ENCODE data around the gene ATXN1.

ATXN1 gene

GRCh38 chr6:16783509-16783908, 22.2 kb upstream of the ATXN1 start:
- DNase-seq (ENCODE audit: low read depth in 2 of 2) = no peak

DNA sequence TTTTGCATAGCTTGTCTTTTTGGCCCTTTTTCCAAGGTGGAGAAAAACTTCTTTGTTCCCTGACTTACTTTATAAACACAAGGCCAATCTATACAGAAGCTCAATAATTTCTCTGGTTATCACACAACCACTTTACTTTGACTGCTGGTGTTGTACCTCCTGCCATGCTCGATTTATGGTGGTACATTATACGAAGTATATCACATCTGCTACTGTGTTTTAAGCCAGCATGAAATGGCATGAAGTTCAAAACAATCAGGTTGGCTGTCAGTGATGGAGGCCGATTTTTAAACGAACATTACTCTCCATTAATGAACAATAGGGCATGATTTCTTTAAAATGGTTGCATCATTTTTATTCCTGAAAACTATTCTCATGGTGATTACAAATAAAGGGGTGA, 21.0 kb upstream of the ATXN1 start:
- DNase-seq (ENCODE audit: low read depth in 2 of 2) = no peak

- DNase-seq (ENCODE audit: low read depth in 2 of 2) = no peak
Observed at GRCh38 chr6:16781348-16782169, 20.3 kb upstream of the ATXN1 start.

DNA sequence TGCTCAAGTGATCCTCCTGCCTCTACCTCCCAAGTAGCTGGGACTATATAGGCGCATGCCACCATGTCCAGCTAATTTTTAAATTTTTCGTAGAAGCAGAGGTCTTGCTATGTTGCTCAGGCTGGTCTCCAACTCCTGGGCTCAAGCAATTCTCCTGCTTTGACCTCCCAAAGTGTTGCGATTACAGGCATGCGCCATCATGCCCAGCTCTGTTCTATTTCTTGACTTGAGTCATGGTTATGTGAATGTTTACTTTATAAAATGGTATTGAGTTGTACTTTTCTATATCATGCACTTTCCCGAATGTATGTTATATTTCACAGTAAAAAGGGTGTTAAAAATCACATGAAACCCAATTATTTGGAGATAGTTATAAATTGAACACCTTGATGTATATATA, 17.3 kb upstream of the ATXN1 start:
- no peak for DNase-seq (ENCODE audit: low read depth in 2 of 2)

GRCh38 chr6:16777794-16778193, 16.5 kb upstream of the ATXN1 start:
- DNase-seq (ENCODE audit: low read depth in 2 of 2) = no peak

- no peak for DNase-seq (ENCODE audit: low read depth in 2 of 2)
Observed at GRCh38 chr6:16776394-16777017, 15.2 kb upstream of the ATXN1 start.

- DNase-seq (ENCODE audit: low read depth in 2 of 2) = no peak
Observed at GRCh38 chr6:16774437-16774836, 13.2 kb upstream of the ATXN1 start.

DNA sequence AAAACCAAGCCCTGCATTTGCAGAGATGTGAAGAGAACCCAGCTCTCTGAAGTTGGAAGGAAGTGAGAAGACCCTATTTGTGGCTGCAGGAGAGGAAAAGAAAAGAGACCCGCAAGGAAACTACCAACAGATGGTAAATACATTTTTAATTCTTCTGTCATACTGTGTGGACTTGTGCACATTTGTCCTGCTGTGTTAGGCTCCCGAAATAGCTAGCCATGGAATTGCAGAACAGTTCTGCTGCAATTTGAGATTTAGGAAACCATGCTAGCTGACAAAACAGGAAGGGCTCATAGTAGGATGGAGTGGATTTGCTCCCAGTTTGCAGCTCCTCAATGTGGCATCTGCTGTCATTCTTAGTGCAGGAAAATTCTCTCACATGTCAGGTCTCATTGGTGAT, 12.1 kb upstream of the ATXN1 start:
- DNase-seq (ENCODE audit: low read depth in 2 of 2) = no peak

- peak in 1 of 2 experiments; percentile 51 for DNase-seq (ENCODE audit: low read depth in 2 of 2)
Observed at GRCh38 chr6:16770701-16771569, 9.7 kb upstream of the ATXN1 start.

GRCh38 chr6:16769986-16770376, 8.7 kb upstream of the ATXN1 start:
- DNase-seq (ENCODE audit: low read depth in 2 of 2) = peak; percentile 79

DNA sequence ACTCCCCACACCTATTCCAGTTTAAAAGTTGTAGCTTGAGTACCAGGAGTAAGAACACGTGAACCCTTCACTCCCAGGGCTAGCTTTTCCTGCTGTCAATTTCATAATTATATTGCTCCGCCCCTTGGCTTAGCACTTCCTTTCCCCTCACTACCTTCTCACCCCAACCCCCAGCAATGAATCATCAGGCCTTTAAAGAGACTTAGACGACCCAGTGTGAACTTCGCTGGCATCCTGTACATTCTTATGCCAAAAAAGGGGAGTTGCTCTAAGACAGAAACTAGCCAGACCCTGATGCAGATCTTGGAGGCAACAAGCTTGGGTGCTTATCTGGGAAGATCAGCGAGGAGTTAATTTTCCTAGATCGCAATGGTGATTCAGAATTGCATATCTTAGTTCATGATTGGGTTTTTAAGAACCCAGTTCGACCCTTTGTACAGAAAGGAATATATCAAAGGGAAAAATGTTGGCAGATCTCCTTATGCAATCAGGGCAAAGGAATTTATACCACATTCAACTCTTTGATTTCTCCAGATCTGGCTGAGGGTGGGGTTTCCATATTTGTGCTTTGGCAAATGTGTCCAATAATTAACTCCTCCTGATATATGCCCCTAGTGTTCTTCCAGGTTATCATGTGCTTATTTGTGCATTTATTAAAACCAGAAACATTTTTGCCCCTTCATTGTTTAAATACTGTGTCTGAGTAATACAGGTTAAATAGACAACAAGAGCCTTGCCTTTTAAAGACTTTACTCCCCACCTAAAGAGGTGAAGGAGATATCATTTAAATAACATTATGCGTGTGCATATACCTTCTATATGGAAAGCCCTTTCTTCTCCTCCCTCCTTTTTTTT, 8.1 kb upstream of the ATXN1 start:
- peak; percentile 86 to 87 for DNase-seq (ENCODE audit: low read depth in 2 of 2)

DNA sequence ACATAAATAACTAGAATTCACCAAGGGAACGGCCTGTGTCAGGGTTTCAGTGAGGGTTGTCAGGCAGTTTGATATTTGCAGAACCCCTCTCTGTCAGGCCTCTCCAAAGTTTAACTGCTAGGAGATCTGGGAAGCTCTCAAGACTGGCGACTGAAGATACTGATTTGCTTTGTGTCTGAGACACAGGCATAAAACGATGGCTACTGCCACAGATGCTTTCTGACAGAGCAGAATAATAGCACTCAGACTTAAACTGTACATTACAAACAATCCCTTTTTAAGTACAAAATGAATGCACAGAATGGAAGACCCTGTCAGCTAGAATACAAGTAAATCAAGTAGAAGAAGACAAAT, 7.2 kb upstream of the ATXN1 start:
- no peak for DNase-seq (ENCODE audit: low read depth in 2 of 2)

GRCh38 chr6:16767765-16768476, 6.7 kb upstream of the ATXN1 start:
- DNase-seq (ENCODE audit: low read depth in 2 of 2) = no peak

DNA sequence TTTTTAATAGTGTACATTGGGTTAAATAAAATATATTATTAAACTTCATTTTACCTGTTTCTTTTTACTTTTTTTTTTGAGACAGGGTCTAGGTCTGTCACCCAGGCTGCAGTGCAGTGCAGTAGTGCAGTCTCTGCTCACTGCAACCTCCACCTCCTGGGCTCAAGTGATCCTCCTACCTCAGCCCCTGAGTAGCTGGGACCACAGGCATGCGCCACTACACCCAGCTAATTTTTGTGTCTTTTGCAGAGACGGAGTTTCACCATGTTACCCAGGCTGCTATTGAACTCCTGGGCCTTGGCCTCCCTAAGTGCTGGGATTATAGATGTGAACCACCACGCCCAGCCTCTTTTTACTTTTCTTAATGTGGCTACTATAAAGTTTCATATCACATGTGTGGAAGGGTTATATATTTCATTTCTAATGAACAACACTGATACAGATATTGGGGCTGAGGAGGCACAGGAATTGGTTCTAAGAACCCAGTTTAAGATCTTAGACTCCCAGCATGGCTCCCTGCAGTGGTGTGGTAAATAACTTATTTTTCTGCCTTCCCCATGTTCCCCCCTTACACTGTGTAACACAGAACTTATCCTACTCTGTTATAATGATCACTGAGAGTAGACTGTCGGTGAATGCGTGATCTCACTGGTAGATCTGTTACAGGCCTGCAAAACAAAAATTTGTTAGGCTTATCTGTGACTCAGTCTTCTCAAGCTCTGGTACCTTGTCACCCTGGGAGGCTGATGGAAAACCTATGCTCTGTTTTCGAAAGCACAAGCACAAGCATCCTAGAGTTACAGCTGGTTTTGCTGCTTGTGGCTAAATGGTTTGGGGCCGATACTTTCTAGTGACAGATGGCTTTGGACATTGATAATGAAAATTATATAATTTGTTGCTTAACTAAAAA, 5.8 kb upstream of the ATXN1 start:
- no peak for DNase-seq (ENCODE audit: low read depth in 2 of 2)

DNA sequence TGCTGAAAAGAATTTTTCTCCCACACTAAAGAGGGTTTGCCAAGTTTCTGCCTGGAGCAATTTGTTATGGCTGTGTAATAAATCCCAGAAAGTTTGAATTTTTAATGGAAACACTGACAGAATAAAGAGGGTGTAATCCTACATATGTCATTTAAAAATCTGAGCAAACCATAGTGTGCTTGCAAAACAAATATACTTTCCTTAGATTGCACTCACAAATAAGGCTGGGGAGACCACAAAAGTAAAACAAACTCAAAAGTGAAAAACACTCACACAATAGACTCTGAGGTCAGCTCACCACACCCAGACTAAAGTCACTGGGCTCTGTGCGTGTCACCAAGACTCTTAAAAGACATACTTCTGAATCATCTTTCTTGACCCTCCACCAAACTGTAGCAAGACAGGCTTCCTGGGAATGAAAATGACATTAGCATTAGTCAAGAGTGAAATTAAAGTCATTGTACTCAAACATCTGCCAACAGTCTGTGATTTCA, 4.8 kb upstream of the ATXN1 start:
- DNase-seq (ENCODE audit: low read depth in 2 of 2) = peak; percentile 47 to 65

DNA sequence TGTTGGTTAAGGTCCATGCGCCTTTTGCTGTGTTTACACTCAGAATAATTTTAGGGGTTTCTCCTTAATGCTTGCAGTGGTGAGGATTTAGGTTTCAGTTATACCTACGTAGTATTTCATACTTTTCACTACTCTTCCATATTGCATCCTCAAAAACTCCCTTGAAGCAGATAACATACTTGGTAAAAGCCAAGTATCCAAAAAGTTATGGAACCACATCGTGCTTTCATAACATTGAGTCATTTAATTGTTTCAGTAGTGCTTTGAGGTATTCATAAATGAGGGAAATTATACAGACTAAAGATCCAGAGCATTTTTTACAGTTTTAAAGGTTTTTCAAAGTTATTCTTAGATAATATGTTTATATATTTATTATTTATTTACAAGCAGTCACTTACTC, 4.0 kb upstream of the ATXN1 start:
- DNase-seq (ENCODE audit: low read depth in 2 of 2) = no peak

DNA sequence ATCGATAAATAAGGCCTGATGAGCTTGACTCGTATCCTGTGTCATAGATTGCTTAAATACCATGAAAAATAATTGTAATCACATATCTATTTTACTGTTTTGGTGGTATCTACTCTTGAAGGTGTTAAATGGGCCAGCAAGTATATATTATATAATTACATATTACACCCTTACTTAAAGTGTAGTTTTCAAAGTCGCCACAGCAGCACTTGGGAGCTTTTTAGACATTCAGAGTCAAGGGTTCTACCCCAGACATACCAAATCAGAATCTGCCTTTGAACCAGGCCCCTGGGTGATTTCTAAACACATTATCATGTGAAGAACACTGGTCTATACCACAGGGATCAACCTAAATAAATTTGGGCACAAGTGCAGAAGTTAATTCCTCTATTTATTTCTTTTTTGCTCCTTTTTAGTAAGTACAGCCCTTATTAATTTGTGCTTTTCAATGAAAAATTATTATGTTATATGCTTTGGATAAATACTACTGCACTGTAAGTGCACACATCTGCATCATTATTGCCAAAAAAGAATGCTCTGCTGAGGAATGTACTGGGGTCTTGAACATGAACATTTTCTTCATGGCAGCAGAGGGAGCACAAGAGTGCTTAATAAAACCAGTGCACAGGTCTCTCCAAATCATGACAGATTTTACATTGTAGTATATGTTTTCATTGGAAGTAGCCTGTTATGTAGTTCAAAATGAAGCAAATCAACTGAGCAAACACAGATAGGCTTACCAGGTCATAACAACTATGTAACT, 3.1 kb upstream of the ATXN1 start:
- no peak for DNase-seq (ENCODE audit: low read depth in 2 of 2)

DNA sequence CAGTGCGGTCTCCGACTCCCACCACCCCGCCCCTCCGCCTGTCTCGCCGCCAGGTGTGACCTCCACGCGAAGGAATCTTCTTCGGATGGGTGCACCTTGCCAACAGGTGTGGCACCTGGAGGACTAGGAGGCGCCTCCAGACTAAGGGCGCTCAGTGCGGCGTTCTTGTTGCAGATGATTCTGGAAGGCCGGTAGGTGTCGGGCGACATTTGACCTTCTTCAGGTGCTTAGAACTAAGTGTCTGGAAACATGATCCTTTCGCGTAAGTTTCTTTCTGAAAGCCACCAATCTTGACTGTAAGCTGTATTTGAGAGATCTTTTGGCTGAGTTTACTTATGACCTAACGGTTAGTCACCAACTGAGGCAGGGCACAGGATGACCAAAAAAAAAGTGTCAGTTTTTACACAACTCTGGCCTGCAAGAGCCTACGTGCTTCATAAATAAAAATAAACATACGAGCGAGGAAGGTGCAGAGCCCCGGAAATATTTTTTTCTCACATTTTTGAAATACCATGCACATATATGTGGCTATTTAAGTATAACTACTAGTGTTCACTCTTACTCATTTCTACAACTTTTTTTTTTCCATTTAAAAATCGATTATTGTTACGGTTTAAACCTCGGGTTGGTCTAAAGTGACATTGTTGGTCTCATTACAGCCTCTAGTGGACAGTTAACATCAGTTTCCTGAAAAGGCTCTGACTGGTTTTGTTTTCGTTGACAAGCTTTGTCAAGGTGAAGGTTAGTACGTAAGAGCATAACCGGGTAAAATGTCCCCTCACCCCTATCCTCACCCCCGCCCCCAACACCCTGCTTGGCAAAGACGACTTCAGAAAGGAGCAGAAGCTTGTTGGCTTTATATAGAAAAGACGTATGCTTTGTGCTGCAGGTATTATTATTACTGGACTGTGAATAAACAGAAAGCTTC, 1.6 kb upstream of the ATXN1 start:
- no peak for DNase-seq (ENCODE audit: low read depth in 2 of 2)

Measured in fibroblast of skin of left biceps (primary cell).